ENCODE results near the gene SFRP4.

- no peak for TF ChIP-seq CTCF (IDR thresholded peaks at IDR 0.05; ENCODE audit: extremely low read depth in 1 of 2, insufficient read depth in 1 of 2, low read depth in 1 of 2, low read length in 2 of 2)
- no peak for TF ChIP-seq POLR2A (IDR thresholded peaks at IDR 0.05; ENCODE audit: low read depth, low read length)
- no peak for TF ChIP-seq MAX (IDR thresholded peaks at IDR 0.05; ENCODE audit: insufficient read depth, insufficient read length)
- TF ChIP-seq POLR2AphosphoS5 (IDR thresholded peaks at IDR 0.05; ENCODE audit: insufficient read depth, low read depth, low read length): no peak
Measured at GRCh38 chr7:37901890-37902524, 14.6 kb downstream of the SFRP4 start.
